WTC11 (cell line): ENCODE measurements around the gene LGALS3.

ENCODE experiments used
- ATF6 ChIP-seq: sonication (generic); formaldehyde crosslinking; IDR thresholded peaks from 2 replicates; pipeline ENCODE4 v1.8.1; 2023; ENCODE audit warnings: mild to moderate bottlenecking, missing genetic modification reagents
- FOXP4 ChIP-seq: sonication (generic); formaldehyde crosslinking; IDR thresholded peaks from 2 replicates; pipeline ENCODE4 v1.8.0; 2022; ENCODE audit warnings: mild to moderate bottlenecking, missing genetic modification reagents
- SMAD4 ChIP-seq: sonication (generic); formaldehyde crosslinking; IDR thresholded peaks from 2 replicates; pipeline ENCODE4 v1.8.0; 2022; ENCODE audit warnings: mild to moderate bottlenecking, missing genetic modification reagents
- TEAD4 ChIP-seq: sonication (generic); formaldehyde crosslinking; IDR thresholded peaks from 2 replicates; pipeline ENCODE4 v1.8.0; 2022; ENCODE audit warnings: mild to moderate bottlenecking, missing genetic modification reagents
- USF1 ChIP-seq: sonication (generic); formaldehyde crosslinking; IDR thresholded peaks from 2 replicates; pipeline ENCODE4 v1.8.0; 2022; ENCODE audit warnings: mild to moderate bottlenecking, missing genetic modification reagents
- ZMAT4 ChIP-seq: fragments of 250-450 bp; sonication (Bioruptor Pico); IDR thresholded peaks from 2 replicates; pipeline ENCODE4 v1.9.0; 2021; ENCODE audit warnings: mild to moderate bottlenecking
- TF ChIP-seq, protein P1 (sequence below): fragments of 200-600 bp; IDR thresholded peaks from 2 replicates; pipeline ENCODE4 v1.8.0; 2022; ENCODE audit warnings: antibody characterized with exemption
- TF ChIP-seq, protein P2 (sequence below): sonication (generic); formaldehyde crosslinking; IDR thresholded peaks from 2 replicates; pipeline ENCODE4 v1.8.0; 2023; ENCODE audit warnings: missing genetic modification reagents, mild to moderate bottlenecking, borderline replicate concordance
- TF ChIP-seq, protein P3 (sequence below): sonication (generic); formaldehyde crosslinking; IDR thresholded peaks from 2 replicates; pipeline ENCODE4 v1.8.1; 2023; ENCODE audit warnings: mild to moderate bottlenecking, missing genetic modification reagents
- TF ChIP-seq, protein P4 (sequence below): sonication (generic); formaldehyde crosslinking; IDR thresholded peaks from 2 replicates; pipeline ENCODE4 v1.8.0; 2022; ENCODE audit warnings: mild to moderate bottlenecking, missing genetic modification reagents

DNA sequence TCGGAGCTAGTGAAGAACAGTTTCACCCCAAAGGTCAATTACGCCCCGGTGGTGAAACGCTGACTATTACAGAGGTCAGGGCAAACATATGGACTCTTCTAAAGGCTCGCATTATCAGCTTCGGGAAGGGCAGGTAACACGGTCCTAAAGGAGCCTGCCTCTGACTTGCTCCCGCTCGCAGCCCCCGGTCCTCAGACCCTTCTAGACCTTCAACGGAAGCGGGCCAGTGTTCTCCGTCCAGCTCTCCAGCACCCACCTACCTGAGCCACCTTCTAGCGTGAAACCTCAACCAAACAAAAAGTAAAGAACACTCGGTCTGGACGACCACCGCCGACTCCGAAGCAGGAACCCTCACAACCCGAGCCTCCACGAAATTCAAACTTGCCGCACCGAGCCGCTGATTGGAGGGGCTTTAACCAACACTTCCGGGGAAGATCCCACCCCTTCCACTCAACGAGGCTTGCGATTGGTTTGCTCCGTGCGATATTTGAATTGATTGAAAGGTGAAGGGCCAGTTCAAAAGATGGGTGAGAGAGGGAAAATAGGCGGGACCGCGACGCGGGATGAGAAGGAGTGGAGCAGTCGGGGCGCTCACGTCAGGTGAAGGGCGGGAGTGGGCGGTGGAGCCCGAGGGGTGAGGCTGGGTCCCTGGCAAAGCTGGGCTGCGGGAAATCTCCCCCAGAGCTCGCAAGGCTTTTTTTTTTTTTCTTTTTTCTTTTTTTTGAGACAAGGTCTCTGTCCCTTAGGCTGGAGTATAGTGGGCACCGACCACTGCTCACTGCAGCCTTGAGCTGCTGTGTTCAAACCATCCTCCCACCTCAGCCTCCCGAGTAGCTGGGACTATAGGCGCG lies 62.4 kb downstream of the LGALS3 start, which contains the start of gene DLGAP5:
- TF ChIP-seq, protein P1, sequence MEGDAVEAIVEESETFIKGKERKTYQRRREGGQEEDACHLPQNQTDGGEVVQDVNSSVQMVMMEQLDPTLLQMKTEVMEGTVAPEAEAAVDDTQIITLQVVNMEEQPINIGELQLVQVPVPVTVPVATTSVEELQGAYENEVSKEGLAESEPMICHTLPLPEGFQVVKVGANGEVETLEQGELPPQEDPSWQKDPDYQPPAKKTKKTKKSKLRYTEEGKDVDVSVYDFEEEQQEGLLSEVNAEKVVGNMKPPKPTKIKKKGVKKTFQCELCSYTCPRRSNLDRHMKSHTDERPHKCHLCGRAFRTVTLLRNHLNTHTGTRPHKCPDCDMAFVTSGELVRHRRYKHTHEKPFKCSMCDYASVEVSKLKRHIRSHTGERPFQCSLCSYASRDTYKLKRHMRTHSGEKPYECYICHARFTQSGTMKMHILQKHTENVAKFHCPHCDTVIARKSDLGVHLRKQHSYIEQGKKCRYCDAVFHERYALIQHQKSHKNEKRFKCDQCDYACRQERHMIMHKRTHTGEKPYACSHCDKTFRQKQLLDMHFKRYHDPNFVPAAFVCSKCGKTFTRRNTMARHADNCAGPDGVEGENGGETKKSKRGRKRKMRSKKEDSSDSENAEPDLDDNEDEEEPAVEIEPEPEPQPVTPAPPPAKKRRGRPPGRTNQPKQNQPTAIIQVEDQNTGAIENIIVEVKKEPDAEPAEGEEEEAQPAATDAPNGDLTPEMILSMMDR = no peak
- TF ChIP-seq, protein P2, sequence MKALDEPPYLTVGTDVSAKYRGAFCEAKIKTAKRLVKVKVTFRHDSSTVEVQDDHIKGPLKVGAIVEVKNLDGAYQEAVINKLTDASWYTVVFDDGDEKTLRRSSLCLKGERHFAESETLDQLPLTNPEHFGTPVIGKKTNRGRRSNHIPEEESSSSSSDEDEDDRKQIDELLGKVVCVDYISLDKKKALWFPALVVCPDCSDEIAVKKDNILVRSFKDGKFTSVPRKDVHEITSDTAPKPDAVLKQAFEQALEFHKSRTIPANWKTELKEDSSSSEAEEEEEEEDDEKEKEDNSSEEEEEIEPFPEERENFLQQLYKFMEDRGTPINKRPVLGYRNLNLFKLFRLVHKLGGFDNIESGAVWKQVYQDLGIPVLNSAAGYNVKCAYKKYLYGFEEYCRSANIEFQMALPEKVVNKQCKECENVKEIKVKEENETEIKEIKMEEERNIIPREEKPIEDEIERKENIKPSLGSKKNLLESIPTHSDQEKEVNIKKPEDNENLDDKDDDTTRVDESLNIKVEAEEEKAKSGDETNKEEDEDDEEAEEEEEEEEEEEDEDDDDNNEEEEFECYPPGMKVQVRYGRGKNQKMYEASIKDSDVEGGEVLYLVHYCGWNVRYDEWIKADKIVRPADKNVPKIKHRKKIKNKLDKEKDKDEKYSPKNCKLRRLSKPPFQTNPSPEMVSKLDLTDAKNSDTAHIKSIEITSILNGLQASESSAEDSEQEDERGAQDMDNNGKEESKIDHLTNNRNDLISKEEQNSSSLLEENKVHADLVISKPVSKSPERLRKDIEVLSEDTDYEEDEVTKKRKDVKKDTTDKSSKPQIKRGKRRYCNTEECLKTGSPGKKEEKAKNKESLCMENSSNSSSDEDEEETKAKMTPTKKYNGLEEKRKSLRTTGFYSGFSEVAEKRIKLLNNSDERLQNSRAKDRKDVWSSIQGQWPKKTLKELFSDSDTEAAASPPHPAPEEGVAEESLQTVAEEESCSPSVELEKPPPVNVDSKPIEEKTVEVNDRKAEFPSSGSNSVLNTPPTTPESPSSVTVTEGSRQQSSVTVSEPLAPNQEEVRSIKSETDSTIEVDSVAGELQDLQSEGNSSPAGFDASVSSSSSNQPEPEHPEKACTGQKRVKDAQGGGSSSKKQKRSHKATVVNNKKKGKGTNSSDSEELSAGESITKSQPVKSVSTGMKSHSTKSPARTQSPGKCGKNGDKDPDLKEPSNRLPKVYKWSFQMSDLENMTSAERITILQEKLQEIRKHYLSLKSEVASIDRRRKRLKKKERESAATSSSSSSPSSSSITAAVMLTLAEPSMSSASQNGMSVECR = no peak
- TF ChIP-seq ATF6 (no peak), ZMAT4 (no peak), TEAD4 (no peak), USF1 (CRISPR knock-in tag) (no peak), SMAD4 (CRISPR knock-in tag) (no peak), FOXP4 (CRISPR knock-in tag) (no peak)
- TF ChIP-seq, protein P3, sequence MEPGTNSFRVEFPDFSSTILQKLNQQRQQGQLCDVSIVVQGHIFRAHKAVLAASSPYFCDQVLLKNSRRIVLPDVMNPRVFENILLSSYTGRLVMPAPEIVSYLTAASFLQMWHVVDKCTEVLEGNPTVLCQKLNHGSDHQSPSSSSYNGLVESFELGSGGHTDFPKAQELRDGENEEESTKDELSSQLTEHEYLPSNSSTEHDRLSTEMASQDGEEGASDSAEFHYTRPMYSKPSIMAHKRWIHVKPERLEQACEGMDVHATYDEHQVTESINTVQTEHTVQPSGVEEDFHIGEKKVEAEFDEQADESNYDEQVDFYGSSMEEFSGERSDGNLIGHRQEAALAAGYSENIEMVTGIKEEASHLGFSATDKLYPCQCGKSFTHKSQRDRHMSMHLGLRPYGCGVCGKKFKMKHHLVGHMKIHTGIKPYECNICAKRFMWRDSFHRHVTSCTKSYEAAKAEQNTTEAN = no peak
- TF ChIP-seq, protein P4, sequence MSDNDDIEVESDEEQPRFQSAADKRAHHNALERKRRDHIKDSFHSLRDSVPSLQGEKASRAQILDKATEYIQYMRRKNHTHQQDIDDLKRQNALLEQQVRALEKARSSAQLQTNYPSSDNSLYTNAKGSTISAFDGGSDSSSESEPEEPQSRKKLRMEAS (CRISPR knock-in tag) = no peak
